ENCODE results near the gene CD300H.

Gene CD300H

GRCh38 chr17:74549343-74549742 is 18.0 kb downstream of the CD300H start:
- no peak for DNase-seq (ENCODE audit: low read depth)

- no peak for DNase-seq (ENCODE audit: low read depth)
These were observed 19.6 kb downstream of the CD300H start for GRCh38 chr17:74547736-74548135.

- no peak for DNase-seq (ENCODE audit: low read depth)
These were observed 20.0 kb downstream of the CD300H start for GRCh38 chr17:74547264-74547663.

- no peak for DNase-seq (ENCODE audit: low read depth)
These were observed 20.7 kb downstream of the CD300H start for GRCh38 chr17:74546586-74546985.

GRCh38 chr17:74545843-74546230 is 21.5 kb downstream of the CD300H start, which contains the start of gene CD300C:
CD300C (minus strand) TSS chr17:74546115; CDS start chr17:74545782, 333 bp downstream.
- no peak for DNase-seq (ENCODE audit: low read depth)

- no peak for DNase-seq (ENCODE audit: low read depth)
These were observed 22.1 kb downstream of the CD300H start for GRCh38 chr17:74544991-74545842.

- no peak for DNase-seq (ENCODE audit: low read depth)
These were observed 23.2 kb downstream of the CD300H start for GRCh38 chr17:74543891-74544760.

- no peak for DNase-seq (ENCODE audit: low read depth)
These were observed 23.9 kb downstream of the CD300H start for GRCh38 chr17:74543406-74543805.

- DNase-seq (ENCODE audit: low read depth), result no peak
These were observed 24.5 kb downstream of the CD300H start for GRCh38 chr17:74542727-74543383.

- DNase-seq (ENCODE audit: low read depth), result no peak
These were observed 25.1 kb downstream of the CD300H start for GRCh38 chr17:74542166-74542565.

- DNase-seq (ENCODE audit: low read depth), result no peak
These were observed 25.9 kb downstream of the CD300H start for GRCh38 chr17:74541176-74542111.

GRCh38 chr17:74539281-74539820 is 28.0 kb downstream of the CD300H start:
- DNase-seq (ENCODE audit: low read depth), result no peak

GRCh38 chr17:74536890-74537289 is 30.4 kb downstream of the CD300H start:
- no peak for DNase-seq (ENCODE audit: low read depth)

- no peak for DNase-seq (ENCODE audit: low read depth)
These were observed 35.2 kb downstream of the CD300H start for GRCh38 chr17:74532115-74532514.

- DNase-seq (ENCODE audit: low read depth), result no peak
These were observed 36.0 kb downstream of the CD300H start, which contains the start of gene CD300LB for GRCh38 chr17:74531231-74531761. CD300LB (minus strand) TSS chr17:74531475; CDS start chr17:74531350, 125 bp downstream.

GRCh38 chr17:74530831-74531150 is 36.5 kb downstream of the CD300H start:
- DNase-seq (ENCODE audit: low read depth), result no peak

GRCh38 chr17:74529243-74529642 is 38.1 kb downstream of the CD300H start:
- no peak for DNase-seq (ENCODE audit: low read depth)

- DNase-seq (ENCODE audit: low read depth), result no peak
These were observed 38.7 kb downstream of the CD300H start for GRCh38 chr17:74528491-74529199.

GRCh38 chr17:74527756-74528155 is 39.6 kb downstream of the CD300H start:
- DNase-seq (ENCODE audit: low read depth), result no peak

- DNase-seq (ENCODE audit: low read depth), result no peak
These were observed 40.2 kb downstream of the CD300H start for GRCh38 chr17:74527081-74527480.
